Uterus (tissue), 4 donors: Measurements from ENCODE around the gene TSPAN32. TPM values are rescaled to one million over a fixed set of nuclear protein-coding genes. Genes with fewer than 3 reads are reported as not detected.
A peak's percentile ranks its signal among the peaks of the same experiment; 100 is the strongest.

Experiments
- DNase-seq, 2 donors: peaks; one replicate each; pipeline ENCODE4 v3.0.0-alpha.2; 2019 to 2020
- H3K27ac ChIP-seq, 2 donors: fragments of 200-600 bp; sonication (generic); 1 replicate in 1 of 2; 2 replicates in 1 of 2; pipeline ENCODE4 v1.5.1; 2016 to 2018
- H3K27me3 ChIP-seq, 2 donors: fragments of 200-600 bp; sonication (generic); one replicate each; pipeline ENCODE4 v1.5.1; 2018 to 2019; ENCODE audit warnings: control low read depth in 1 of 2
- H3K36me3 ChIP-seq, 2 donors: fragments of 200-600 bp; sonication (generic); one replicate each; pipeline ENCODE4 v1.5.1; 2019; ENCODE audit warnings: control low read depth in 1 of 2
- H3K4me1 ChIP-seq, 2 donors: fragments of 200-600 bp; sonication (generic); one replicate each; pipeline ENCODE4 v1.5.1; 2018 to 2019; ENCODE audit warnings: control low read depth in 1 of 2
- H3K4me3 ChIP-seq, 2 donors: fragments of 200-600 bp; sonication (generic); 1 replicate in 1 of 2; 2 replicates in 1 of 2; pipeline ENCODE4 v1.5.1; 2018 to 2019; ENCODE audit warnings: mild to moderate bottlenecking in 1 of 2
- H3K9me3 ChIP-seq, 2 donors: fragments of 200-600 bp; sonication (generic); one replicate each; pipeline ENCODE4 v1.5.1; 2019; ENCODE audit warnings: control low read depth in 1 of 2
- POLR2A ChIP-seq, 2 donors: fragments of 450-650 bp; IDR thresholded peaks; one replicate each; pipeline ENCODE4 v1.6.1; 2016; ENCODE audit warnings: antibody characterized with exemption in 2 of 2, mild to moderate bottlenecking in 1 of 2, moderate library complexity in 1 of 2
- intact Hi-C: fragments of 100-400 bp; cut with DNase I; formaldehyde crosslinking; loops from one replicate; pipeline ENCODE4 v1.15.1; 2023; ENCODE audit warnings: low total_unique reads
- total RNA-seq, 4 donors: library from RNA; depleted of rRNA in 3 of 4; stranded (reverse); fragments of >200 nt in 3 of 4; gene quantifications; one replicate each; pipeline versions ENCODE4 v1.1.0 to v1.2.4, GENCODE V29; 2014 to 2023
- TF ChIP-seq, protein P1 (sequence below), 4 experiments: fragments of 200-600 bp in 2 of 4; fragments of 450-650 bp in 2 of 4; sonication (generic) in 2 of 4; IDR thresholded peaks; one replicate each; pipeline ENCODE4 v1.5.1; 2016 to 2019; ENCODE audit warnings: antibody characterized with exemption in 4 of 4, mild to moderate bottlenecking in 2 of 4, moderate library complexity in 1 of 4
- donor health status: DM: yes; HTN: yes; CAD: no.

Gene TSPAN32
- total RNA-seq, 4 donors from 2014 or later: 2.5 to 3.3 TPM; not detected in 2

DNA sequence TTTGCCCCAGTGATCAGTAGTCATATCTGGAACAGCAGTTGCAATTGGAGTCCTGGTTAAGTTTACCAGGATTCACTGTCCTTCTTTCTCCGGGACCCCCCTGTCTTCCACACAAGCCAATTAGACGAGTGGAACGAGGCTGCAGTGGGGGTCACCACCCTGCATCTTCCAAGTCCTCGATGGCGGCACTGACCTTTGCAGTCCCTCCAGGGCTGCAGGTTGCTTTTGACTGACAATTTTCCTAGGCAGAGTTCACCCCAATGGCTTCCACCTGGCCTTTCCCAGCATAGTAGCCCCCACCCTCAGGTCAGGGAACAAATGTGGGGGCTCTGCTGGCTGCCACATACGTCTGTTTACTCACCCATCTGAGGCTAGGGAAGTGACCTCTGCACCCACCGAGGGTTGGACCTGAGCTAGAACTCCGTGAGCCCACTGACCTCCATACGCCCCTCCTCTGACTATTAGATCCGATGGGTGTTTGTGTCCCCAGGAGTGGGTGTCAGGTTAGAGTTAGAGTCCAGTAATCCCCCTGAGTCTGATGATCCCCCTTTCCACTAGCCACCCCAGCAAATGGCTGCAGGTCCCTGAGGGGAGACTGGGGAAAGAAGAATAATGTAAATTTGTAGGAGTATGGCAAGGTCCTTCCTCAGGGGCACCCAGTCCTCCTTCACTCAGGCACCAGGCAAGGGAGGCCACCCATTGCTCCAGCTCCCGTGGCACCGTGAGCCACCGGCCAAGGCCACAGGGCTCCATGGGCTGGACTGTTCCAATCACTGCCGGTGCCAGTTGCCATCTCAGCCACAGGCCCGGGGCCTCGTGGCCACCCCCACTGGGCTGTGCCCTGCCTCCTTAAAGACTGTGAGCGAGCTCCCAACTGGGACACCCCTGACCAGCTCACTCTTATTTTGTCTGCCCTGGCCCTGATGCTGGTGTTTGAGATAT, 5.6 kb upstream of the TSPAN32 start:
- no peaks in the 10 kb centered on the region for H3K27me3 ChIP-seq
- DNase-seq: peak in 1 of 2 donors; percentile 9
- no peak overlapping the region for H3K4me3 ChIP-seq
- no peaks in the 10 kb centered on the region for H3K36me3 ChIP-seq
- H3K9me3 ChIP-seq: no peaks in the 10 kb centered on the region
- intact Hi-C loops: no loop called here
- TF ChIP-seq, protein P1, sequence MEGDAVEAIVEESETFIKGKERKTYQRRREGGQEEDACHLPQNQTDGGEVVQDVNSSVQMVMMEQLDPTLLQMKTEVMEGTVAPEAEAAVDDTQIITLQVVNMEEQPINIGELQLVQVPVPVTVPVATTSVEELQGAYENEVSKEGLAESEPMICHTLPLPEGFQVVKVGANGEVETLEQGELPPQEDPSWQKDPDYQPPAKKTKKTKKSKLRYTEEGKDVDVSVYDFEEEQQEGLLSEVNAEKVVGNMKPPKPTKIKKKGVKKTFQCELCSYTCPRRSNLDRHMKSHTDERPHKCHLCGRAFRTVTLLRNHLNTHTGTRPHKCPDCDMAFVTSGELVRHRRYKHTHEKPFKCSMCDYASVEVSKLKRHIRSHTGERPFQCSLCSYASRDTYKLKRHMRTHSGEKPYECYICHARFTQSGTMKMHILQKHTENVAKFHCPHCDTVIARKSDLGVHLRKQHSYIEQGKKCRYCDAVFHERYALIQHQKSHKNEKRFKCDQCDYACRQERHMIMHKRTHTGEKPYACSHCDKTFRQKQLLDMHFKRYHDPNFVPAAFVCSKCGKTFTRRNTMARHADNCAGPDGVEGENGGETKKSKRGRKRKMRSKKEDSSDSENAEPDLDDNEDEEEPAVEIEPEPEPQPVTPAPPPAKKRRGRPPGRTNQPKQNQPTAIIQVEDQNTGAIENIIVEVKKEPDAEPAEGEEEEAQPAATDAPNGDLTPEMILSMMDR (IDR thresholded peaks at IDR 0.05): no peak
- TF ChIP-seq POLR2A (IDR thresholded peaks at IDR 0.05): no peak
- H3K4me1 ChIP-seq: no peaks in the 10 kb centered on the region
- H3K27ac ChIP-seq: no peak overlapping the region

DNA sequence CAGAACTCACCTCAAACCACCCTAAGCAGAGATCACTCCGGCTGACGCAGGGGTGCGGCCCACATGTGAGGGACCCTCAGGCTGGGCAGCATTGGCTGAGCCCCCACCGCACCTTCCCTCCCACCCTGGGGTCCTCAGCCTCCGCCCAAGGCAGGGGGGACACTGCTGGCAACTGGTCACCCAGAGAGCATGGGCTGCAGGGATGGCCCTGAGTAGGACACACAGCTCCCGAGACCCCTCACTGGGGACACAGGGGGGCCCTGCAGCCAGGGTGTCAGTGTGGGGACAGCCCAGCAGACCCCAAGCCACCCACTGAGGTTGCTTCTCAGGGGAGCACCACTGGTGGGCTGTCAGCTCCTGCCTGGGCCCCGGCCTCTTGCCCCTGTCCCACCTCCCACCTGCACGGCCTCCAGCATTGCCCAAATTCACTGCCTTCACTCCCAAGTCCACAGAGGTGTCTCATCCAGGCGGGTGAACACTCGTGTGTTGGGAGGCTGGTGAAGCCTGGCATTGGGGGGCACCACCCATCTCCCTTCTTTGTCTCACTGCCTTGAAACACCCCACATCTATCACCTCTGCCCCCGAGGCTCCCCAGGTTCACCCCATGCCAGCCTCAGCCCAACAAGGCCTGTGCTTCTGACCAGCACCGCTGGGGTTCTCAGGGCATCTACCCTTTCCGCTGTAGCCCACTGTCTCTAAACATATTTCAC, 4.7 kb upstream of the TSPAN32 start:
- intact Hi-C loops: no loop called here
- H3K27me3 ChIP-seq: no peaks in the 10 kb centered on the region
- H3K27ac ChIP-seq: no peak overlapping the region
- H3K36me3 ChIP-seq: no peaks in the 10 kb centered on the region
- H3K4me1 ChIP-seq: no peaks in the 10 kb centered on the region
- no peaks in the 10 kb centered on the region for H3K9me3 ChIP-seq
- no peak for TF ChIP-seq POLR2A (IDR thresholded peaks at IDR 0.05)
- TF ChIP-seq, protein P1 (IDR thresholded peaks at IDR 0.05): no peak
- H3K4me3 ChIP-seq: no peak overlapping the region
- DNase-seq: peak in 1 of 2 donors; percentile 7

DNA sequence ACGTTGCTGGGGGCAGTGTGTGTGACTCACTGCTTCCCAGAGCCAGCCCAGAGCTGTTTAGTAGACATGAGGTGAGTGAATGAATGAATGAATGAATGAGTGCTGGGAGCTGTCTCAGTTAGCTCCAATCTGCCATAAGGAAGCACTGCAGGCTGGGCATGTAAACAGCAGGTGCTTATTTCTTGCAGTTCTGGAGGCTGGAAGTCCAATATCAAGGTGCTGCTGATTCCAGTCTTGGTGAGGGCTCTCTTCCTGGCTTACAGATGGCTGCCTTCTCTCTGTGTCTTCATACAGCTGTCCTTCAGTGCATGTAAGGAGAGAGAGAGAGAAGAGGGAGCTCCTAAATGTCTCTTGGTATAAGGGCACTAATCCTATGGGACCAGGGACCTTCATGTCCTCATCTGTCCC, 4.2 kb upstream of the TSPAN32 start:
- TF ChIP-seq POLR2A (IDR thresholded peaks at IDR 0.05): no peak
- TF ChIP-seq, protein P1 (IDR thresholded peaks at IDR 0.05): no peak
- no peak for DNase-seq
- Histone ChIP-seq H3K4me3 (no peak overlapping the region), H3K4me1 (no peaks in the 10 kb centered on the region), H3K36me3 (no peaks in the 10 kb centered on the region), H3K27ac (no peak overlapping the region), H3K27me3 (no peaks in the 10 kb centered on the region), H3K9me3 (no peaks in the 10 kb centered on the region)
- intact Hi-C loops: no loop called here

DNA sequence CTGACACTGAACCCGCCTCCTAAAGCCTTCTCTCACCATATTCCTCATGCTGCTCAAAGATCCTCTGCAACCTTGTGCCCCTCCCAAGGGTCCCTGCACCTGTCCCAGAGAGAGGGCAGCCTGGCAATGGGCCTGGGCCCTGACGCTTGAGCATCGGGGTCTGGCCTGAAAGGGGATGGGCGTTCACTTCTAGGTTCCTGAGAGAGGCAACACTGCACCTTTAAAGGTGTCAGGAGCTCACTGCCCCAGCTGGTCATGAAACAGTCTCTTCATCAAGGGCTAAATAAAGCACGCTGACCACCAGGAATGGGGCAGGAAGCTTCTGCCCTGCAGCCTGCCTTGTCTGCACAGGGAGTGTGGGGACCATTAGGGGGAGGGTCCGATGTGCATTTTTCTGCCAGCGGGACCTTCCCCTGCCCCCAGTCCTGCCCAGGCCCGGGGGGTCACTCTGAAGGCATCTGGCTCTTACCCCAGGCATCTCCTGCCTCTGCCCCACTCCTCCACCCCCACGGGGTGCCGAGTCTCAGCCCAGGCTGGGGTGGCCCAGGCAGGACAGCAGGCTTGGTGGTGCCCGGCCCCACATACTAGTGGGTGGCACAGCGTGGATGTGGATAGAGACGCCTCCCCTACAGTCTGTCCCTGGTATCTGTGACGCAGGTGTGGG, 3.5 kb upstream of the TSPAN32 start:
- Histone ChIP-seq H3K27me3 (no peaks in the 10 kb centered on the region), H3K27ac (no peak overlapping the region), H3K4me1 (peaks cover 0 to 2% of the 10 kb centered on the region in 2 donors), H3K36me3 (no peaks in the 10 kb centered on the region), H3K9me3 (no peaks in the 10 kb centered on the region), H3K4me3 (no peak overlapping the region)
- no peak for DNase-seq
- TF ChIP-seq, protein P1 (IDR thresholded peaks at IDR 0.05): no peak
- no peak for TF ChIP-seq POLR2A (IDR thresholded peaks at IDR 0.05)
- intact Hi-C loops: no loop called here
